ENCODE measurements around the gene PKD2. TPM values are rescaled to one million over a fixed set of nuclear protein-coding genes. Genes with fewer than 3 reads are reported as not detected.
"Not testable (repeated sequence)": the region's sequence is repeated elsewhere in the genome, so short reads cannot be mapped to it uniquely, and the experiment has no call there.

The PKD2 gene
- polyA plus RNA-seq, 3 donors = 1.2 to 9.7 (median 2.4) TPM

- DNase-seq = no peak
- Mint-ChIP-seq H3K4me3 (no peak overlapping the region), H3K9me3 (peaks cover 0 to 7% (median 0%) of the 10 kb centered on the region in 7 donors), H3K36me3 (no peaks in the 10 kb centered on the region), H3K27me3 (ENCODE audit: low read depth in 3 of 3) (peaks cover 0 to 5% (median 2%) of the 10 kb centered on the region in 3 donors), H3K27ac (peak overlapping the region in 1 of 7 donors; percentile 25), H3K4me1 (no peaks in the 10 kb centered on the region)
- Histone ChIP-seq H3K4me1 (ENCODE audit: control insufficient read depth in 1 of 2, insufficient read depth in 2 of 2, low read length in 2 of 2) (no peaks in the 10 kb centered on the region), H3K27me3 (ENCODE audit: control insufficient read depth in 2 of 2, insufficient read depth in 2 of 2, low read length in 2 of 2) (no peaks in the 10 kb centered on the region), H3K4me3 (replicated peaks in 1 of 3; ENCODE audit: low read depth in 2 of 3, low read length in 3 of 3) (no peak overlapping the region), H3K9me3 (replicated peaks in 1 of 2; ENCODE audit: control insufficient read depth in 1 of 2, insufficient read depth in 1 of 2, low read length in 2 of 2) (no peaks in the 10 kb centered on the region), H3K79me2 (ENCODE audit: insufficient read depth, low read length) (no peaks in the 10 kb centered on the region), H3K27ac (ENCODE audit: low read depth in 1 of 2, low read length in 2 of 2) (no peak overlapping the region), H3K36me3 (replicated peaks in 1 of 2; ENCODE audit: control insufficient read depth in 1 of 2, insufficient read depth in 2 of 2, low read length in 2 of 2) (no peaks in the 10 kb centered on the region), H4K20me1 (ENCODE audit: insufficient read depth, low read length) (no peaks in the 10 kb centered on the region), H2AFZ (ENCODE audit: insufficient read depth, low read depth, low read length, poor library complexity, severe bottlenecking) (no peak overlapping the region), H3K4me2 (replicated peaks; ENCODE audit: extremely low read depth, low read length, poor library complexity, severe bottlenecking) (no peak overlapping the region), H3K9ac (ENCODE audit: insufficient read depth, low read length, poor library complexity, severe bottlenecking) (no peak overlapping the region)
- no CpG with 5 or more reads among the region's 3 CpGs for WGBS (ENCODE audit: insufficient coverage)
- TF ChIP-seq, protein P1, sequence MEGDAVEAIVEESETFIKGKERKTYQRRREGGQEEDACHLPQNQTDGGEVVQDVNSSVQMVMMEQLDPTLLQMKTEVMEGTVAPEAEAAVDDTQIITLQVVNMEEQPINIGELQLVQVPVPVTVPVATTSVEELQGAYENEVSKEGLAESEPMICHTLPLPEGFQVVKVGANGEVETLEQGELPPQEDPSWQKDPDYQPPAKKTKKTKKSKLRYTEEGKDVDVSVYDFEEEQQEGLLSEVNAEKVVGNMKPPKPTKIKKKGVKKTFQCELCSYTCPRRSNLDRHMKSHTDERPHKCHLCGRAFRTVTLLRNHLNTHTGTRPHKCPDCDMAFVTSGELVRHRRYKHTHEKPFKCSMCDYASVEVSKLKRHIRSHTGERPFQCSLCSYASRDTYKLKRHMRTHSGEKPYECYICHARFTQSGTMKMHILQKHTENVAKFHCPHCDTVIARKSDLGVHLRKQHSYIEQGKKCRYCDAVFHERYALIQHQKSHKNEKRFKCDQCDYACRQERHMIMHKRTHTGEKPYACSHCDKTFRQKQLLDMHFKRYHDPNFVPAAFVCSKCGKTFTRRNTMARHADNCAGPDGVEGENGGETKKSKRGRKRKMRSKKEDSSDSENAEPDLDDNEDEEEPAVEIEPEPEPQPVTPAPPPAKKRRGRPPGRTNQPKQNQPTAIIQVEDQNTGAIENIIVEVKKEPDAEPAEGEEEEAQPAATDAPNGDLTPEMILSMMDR (IDR thresholded peaks at IDR 0.05) = no peak
- intact Hi-C loops (cut with micrococcal nuclease) = no loop called here
Observed at GRCh38 chr4:87995435-87995834, 12.0 kb upstream of the PKD2 start.

- H3K27me3 Mint-ChIP-seq (ENCODE audit: low read depth in 3 of 3); H3K4me3 ChIP-seq (replicated peaks in 1 of 3; ENCODE audit: low read depth in 2 of 3, low read length in 3 of 3); H3K27me3 ChIP-seq (ENCODE audit: control insufficient read depth in 2 of 2, insufficient read depth in 2 of 2, low read length in 2 of 2); H2AFZ ChIP-seq (ENCODE audit: insufficient read depth, low read depth, low read length, poor library complexity, severe bottlenecking); H3K9me3 Mint-ChIP-seq; H3K79me2 ChIP-seq (ENCODE audit: insufficient read depth, low read length); H3K27ac ChIP-seq (ENCODE audit: low read depth in 1 of 2, low read length in 2 of 2); H3K4me3 Mint-ChIP-seq; H3K4me1 Mint-ChIP-seq; DNase-seq; H3K36me3 Mint-ChIP-seq; H3K27ac Mint-ChIP-seq; H3K4me2 ChIP-seq (replicated peaks; ENCODE audit: extremely low read depth, low read length, poor library complexity, severe bottlenecking); H3K9ac ChIP-seq (ENCODE audit: insufficient read depth, low read length, poor library complexity, severe bottlenecking); H3K4me1 ChIP-seq (ENCODE audit: control insufficient read depth in 1 of 2, insufficient read depth in 2 of 2, low read length in 2 of 2); intact Hi-C loops (cut with micrococcal nuclease); H3K9me3 ChIP-seq (replicated peaks in 1 of 2; ENCODE audit: control insufficient read depth in 1 of 2, insufficient read depth in 1 of 2, low read length in 2 of 2); H3K36me3 ChIP-seq (replicated peaks in 1 of 2; ENCODE audit: control insufficient read depth in 1 of 2, insufficient read depth in 2 of 2, low read length in 2 of 2); H4K20me1 ChIP-seq (ENCODE audit: insufficient read depth, low read length): not testable (repeated sequence)
- WGBS (ENCODE audit: insufficient coverage) = no CpG with 5 or more reads among the region's 2 CpGs
Observed at GRCh38 chr4:87999191-87999691, 8.2 kb upstream of the PKD2 start.

Data from CD14-positive monocyte (primary cell).